MCF 10A (cell line): ENCODE data around the gene GBA3. TPM values are rescaled to one million over a fixed set of nuclear protein-coding genes. Genes with fewer than 3 reads are reported as not detected.

Experiments used
- BruUV-seq: library from RNA; stranded (reverse); fragments of 400-500 nt; replicated peaks from 2 replicates; lab custom pipeline; 2021; lab: Mats Ljungman, UMichigan
- CTCF ChIA-PET: fragments of 300-600 bp; sonication (Branson Sonifier 250); formaldehyde crosslinking; extraction: SDS; loops from one replicate; lab custom pipeline; 2021; ENCODE audit warnings: antibody characterized with exemption, inconsistent platforms; lab: Yijun Ruan, JAX
- POLR2A ChIA-PET: fragments of 300-600, 350-650 bp; sonication (Branson Sonifier 250); formaldehyde crosslinking; extraction: SDS; loops from one replicate; lab custom pipeline; 2020; ENCODE audit warnings: antibody characterized with exemption, inconsistent platforms; lab: Yijun Ruan, JAX
- DNase-seq: peaks from one replicate; pipeline ENCODE4 v3.0.0-alpha.2; 2018; ENCODE audit not compliant: unreplicated experiment
- H3K27ac Mint-ChIP-seq: one replicate; pipeline ENCODE4 v1.8.0; 2022; ENCODE audit warnings: mild to moderate bottlenecking, low read depth, mixed read lengths; ENCODE audit not compliant: unreplicated experiment
- H3K27me3 Mint-ChIP-seq: one replicate; pipeline ENCODE4 v1.8.0; 2022; ENCODE audit warnings: mixed read lengths; ENCODE audit not compliant: insufficient read depth, unreplicated experiment
- H3K36me3 Mint-ChIP-seq: one replicate; pipeline ENCODE4 v1.8.0; 2022; ENCODE audit warnings: mild to moderate bottlenecking, moderate library complexity, mixed read lengths; ENCODE audit not compliant: insufficient read depth, unreplicated experiment
- H3K4me1 Mint-ChIP-seq: one replicate; pipeline ENCODE4 v1.8.0; 2022; ENCODE audit warnings: mixed read lengths; ENCODE audit not compliant: insufficient read depth, unreplicated experiment
- H3K4me3 Mint-ChIP-seq: one replicate; pipeline ENCODE4 v1.8.0; 2022; ENCODE audit warnings: mild to moderate bottlenecking, moderate library complexity, mixed read lengths; ENCODE audit not compliant: unreplicated experiment
- H3K9me3 Mint-ChIP-seq: one replicate; pipeline ENCODE4 v1.8.0; 2022; ENCODE audit warnings: mixed read lengths; ENCODE audit not compliant: unreplicated experiment
- CTCF ChIP-seq: fragments of 200-600 bp; IDR thresholded peaks from one replicate; pipeline ENCODE4 v1.8.0; 2022; ENCODE audit warnings: antibody characterized with exemption, mild to moderate bottlenecking; ENCODE audit not compliant: unreplicated experiment
- intact Hi-C: fragments of 100-400 bp; cut with micrococcal nuclease; formaldehyde crosslinking; loops from 2 replicates; pipeline ENCODE4 v1.14.1; 2022
- total RNA-seq: library from RNA; stranded (reverse); gene quantifications from 2 replicates; pipeline ENCODE4 v1.2.3, GENCODE V29; 2022

Gene GBA3
- total RNA-seq, 1 experiment from 2014 or later, result not detected

DNA sequence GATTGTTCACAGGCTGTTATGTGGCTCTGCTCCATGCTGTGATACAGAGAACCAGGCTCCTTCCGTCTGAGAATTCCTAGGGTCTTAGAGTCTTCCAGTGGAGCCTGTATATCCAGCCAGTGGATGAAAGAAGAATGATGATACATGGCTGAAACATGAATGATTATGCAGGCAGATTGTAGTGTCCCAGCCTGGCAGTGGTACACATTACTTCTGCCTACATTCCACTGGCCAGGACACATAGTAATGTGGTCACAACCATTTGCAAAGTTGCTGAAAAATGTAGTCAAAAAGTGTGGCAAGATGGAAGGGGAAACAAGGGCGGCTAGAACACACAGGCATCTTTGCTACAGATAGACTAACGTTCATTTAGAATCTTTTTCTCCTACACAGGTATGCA lies 4.5 kb upstream of the GBA3 start:
- H3K4me3 Mint-ChIP-seq, result no peak overlapping the region
- H3K36me3 Mint-ChIP-seq, result no peaks in the 10 kb centered on the region
- intact Hi-C loops, result loop anchor here (5.0 kb wide), 2 partner anchors 81 to 171 kb away; partner anchors contain the start of gene ADGRA3
- POLR2A ChIA-PET, result no interaction called here
- CTCF ChIA-PET, result interaction anchor here (0.6 to 1.7 kb wide), 5 partner anchors 16 to 864 kb away, joined by 3 to 5 read pairs (median 3); no protein-coding TSS in a partner anchor
- no peaks in the 10 kb centered on the region for H3K27me3 Mint-ChIP-seq
- no peak for DNase-seq
- no TSS peak for BruUV-seq
- TF ChIP-seq CTCF, result no peak
- H3K9me3 Mint-ChIP-seq, result no peaks in the 10 kb centered on the region
- peak overlapping the region; percentile 39 for H3K27ac Mint-ChIP-seq
- H3K4me1 Mint-ChIP-seq, result peaks cover 14% of the 10 kb centered on the region

- Mint-ChIP-seq H3K4me3 (no peak overlapping the region), H3K9me3 (no peaks in the 10 kb centered on the region), H3K4me1 (peaks cover 14% of the 10 kb centered on the region), H3K27ac (no peak overlapping the region), H3K27me3 (no peaks in the 10 kb centered on the region), H3K36me3 (no peaks in the 10 kb centered on the region)
- no peak for TF ChIP-seq CTCF
- intact Hi-C loops, result loop anchor here (5.0 kb wide), 2 partner anchors 82 to 172 kb away; partner anchors contain the start of gene ADGRA3
- no peak for DNase-seq
- ChIA-PET CTCF (interaction anchor here (0.9 to 1.2 kb wide), 2 partner anchors 278 to 280 kb away, joined by 3 read pairs; no protein-coding TSS in a partner anchor), POLR2A (no interaction called here)
- BruUV-seq, result no TSS peak
These were observed 3.3 kb upstream of the GBA3 start for GRCh38 chr4:22689428-22689827.

GRCh38 chr4:22695029-22695428 lies 2.3 kb downstream of the GBA3 start:
- Mint-ChIP-seq H3K4me3 (no peak overlapping the region), H3K27ac (no peak overlapping the region), H3K36me3 (no peaks in the 10 kb centered on the region), H3K9me3 (no peaks in the 10 kb centered on the region), H3K4me1 (no peaks in the 10 kb centered on the region), H3K27me3 (no peaks in the 10 kb centered on the region)
- ChIA-PET POLR2A (interaction anchor here (0.7 kb wide), 1 partner anchor 288 kb away, joined by 3 read pairs; no protein-coding TSS in a partner anchor), CTCF (interaction anchor here (0.6 to 1.6 kb wide), 7 partner anchors 88 to 911 kb away, joined by 3 to 7 read pairs (median 3); no protein-coding TSS in a partner anchor)
- intact Hi-C loops, result no loop called here
- TF ChIP-seq CTCF, result no peak
- no peak for DNase-seq
- BruUV-seq, result no TSS peak

DNA sequence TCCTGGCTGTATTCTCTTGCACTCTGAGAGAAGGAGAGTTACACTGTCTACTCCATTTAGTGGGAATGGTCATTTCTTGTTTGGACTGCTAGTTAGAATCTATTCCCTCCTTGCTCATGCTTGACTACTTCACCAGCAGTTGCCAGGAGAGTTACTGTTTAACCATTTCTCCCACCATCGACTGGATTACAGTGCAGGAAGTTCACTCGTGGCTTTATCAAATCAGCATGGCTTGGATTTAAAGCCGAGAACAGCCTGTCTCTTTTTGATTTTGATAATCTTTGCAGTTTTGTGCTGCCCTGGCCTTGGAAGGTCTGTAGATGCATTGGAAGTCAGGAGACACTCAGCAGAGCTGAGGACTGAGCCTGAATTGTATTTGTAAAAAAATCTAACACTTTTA lies 3.2 kb downstream of the GBA3 start:
- H3K4me3 Mint-ChIP-seq, result no peak overlapping the region
- POLR2A ChIA-PET, result interaction anchor here (0.6 kb wide), 1 partner anchor 223 kb away, joined by 3 read pairs; no protein-coding TSS in a partner anchor
- BruUV-seq, result no TSS peak
- no peaks in the 10 kb centered on the region for H3K36me3 Mint-ChIP-seq
- no peaks in the 10 kb centered on the region for H3K9me3 Mint-ChIP-seq
- H3K27me3 Mint-ChIP-seq, result no peaks in the 10 kb centered on the region
- DNase-seq, result no peak
- no peak overlapping the region for H3K27ac Mint-ChIP-seq
- CTCF ChIA-PET, result interaction anchor here (1.2 kb wide), 2 partner anchors 286 to 440 kb away, joined by 3 read pairs; no protein-coding TSS in a partner anchor
- TF ChIP-seq CTCF, result no peak
- intact Hi-C loops, result no loop called here
- H3K4me1 Mint-ChIP-seq, result no peaks in the 10 kb centered on the region
